GM18861 (cell line): ENCODE results near the gene FAAP100.
"Not testable (repeated sequence)": the region's sequence is repeated elsewhere in the genome, so short reads cannot be mapped to it uniquely, and the experiment has no call there.

Source experiments
- ATAC-seq: cut with Tn5 transposase; IDR thresholded peaks from one replicate; pipeline ENCODE4 v1.9.1; 2021; ENCODE audit not compliant: unreplicated experiment

Gene FAAP100

GRCh38 chr17:81552244-81553017 lies at the start of gene FAAP100:
FAAP100 (minus strand) TSS chr17:81552353; CDS start chr17:81552330, 23 bp downstream.
- ATAC-seq: peak; percentile 37

- ATAC-seq: no peak
Measured at GRCh38 chr17:81601525-81602120, 49.5 kb upstream of the FAAP100 start.

- no peak for ATAC-seq
Measured at GRCh38 chr17:81599719-81600486, 47.8 kb upstream of the FAAP100 start.

- no peak for ATAC-seq
Measured at GRCh38 chr17:81593105-81593871, 41.1 kb upstream of the FAAP100 start.

- no peak for ATAC-seq
Measured at GRCh38 chr17:81591971-81592370, 39.8 kb upstream of the FAAP100 start.

- ATAC-seq: no peak
Measured at GRCh38 chr17:81590121-81590520, 38.0 kb upstream of the FAAP100 start.

- no peak for ATAC-seq
Measured at GRCh38 chr17:81589612-81590011, 37.5 kb upstream of the FAAP100 start.

GRCh38 chr17:81586096-81586495 lies 33.9 kb upstream of the FAAP100 start:
- ATAC-seq: no peak

- not testable (repeated sequence) for ATAC-seq
Measured at GRCh38 chr17:81584771-81585170, 32.6 kb upstream of the FAAP100 start.

GRCh38 chr17:81583589-81584342 lies 31.6 kb upstream of the FAAP100 start:
- ATAC-seq: no peak

GRCh38 chr17:81582749-81583148 lies 30.6 kb upstream of the FAAP100 start:
- ATAC-seq: no peak

GRCh38 chr17:81582341-81582740 lies 30.2 kb upstream of the FAAP100 start:
- no peak for ATAC-seq

GRCh38 chr17:81581758-81582157 lies 29.6 kb upstream of the FAAP100 start:
- no peak for ATAC-seq

GRCh38 chr17:81580481-81580880 lies 28.3 kb upstream of the FAAP100 start:
- no peak for ATAC-seq

GRCh38 chr17:81579821-81580321 lies 27.7 kb upstream of the FAAP100 start:
- ATAC-seq: no peak

- ATAC-seq: no peak
Measured at GRCh38 chr17:81579298-81579697, 27.1 kb upstream of the FAAP100 start.

- no peak for ATAC-seq
Measured at GRCh38 chr17:81578561-81579225, 26.5 kb upstream of the FAAP100 start.

GRCh38 chr17:81578038-81578441 lies 25.9 kb upstream of the FAAP100 start:
- no peak for ATAC-seq

GRCh38 chr17:81577278-81578000 lies 25.3 kb upstream of the FAAP100 start:
- ATAC-seq: no peak
